VCaP (cell line): ENCODE data around the gene ZC3HAV1L.

ENCODE experiments used
- H3K27ac ChIP-seq: fragments of 450-650 bp; 2 replicates; pipeline ENCODE4 v1.5.1; 2017
- CTCF ChIP-seq: fragments of 450-650 bp; conservative IDR thresholded peaks from 2 replicates; pipeline ENCODE4 v1.5.1; 2017; ENCODE audit warnings: mild to moderate bottlenecking, moderate library complexity

ZC3HAV1L gene

GRCh38 chr7:139011373-139011772 is 24.5 kb downstream of the ZC3HAV1L start:
- H3K27ac ChIP-seq = no peak overlapping the region
- TF ChIP-seq CTCF = no peak

- TF ChIP-seq CTCF = no peak
- H3K27ac ChIP-seq = no peak overlapping the region
These were observed 31.3 kb downstream of the ZC3HAV1L start for GRCh38 chr7:139004321-139005090.

GRCh38 chr7:138999414-138999813 is 36.4 kb downstream of the ZC3HAV1L start:
- TF ChIP-seq CTCF = no peak
- H3K27ac ChIP-seq = no peak overlapping the region

- no peak for TF ChIP-seq CTCF
- H3K27ac ChIP-seq = no peak overlapping the region
These were observed 43.8 kb downstream of the ZC3HAV1L start for GRCh38 chr7:138992052-138992531.

GRCh38 chr7:138987686-138988085 is 48.2 kb downstream of the ZC3HAV1L start:
- H3K27ac ChIP-seq = no peak overlapping the region
- no peak for TF ChIP-seq CTCF

GRCh38 chr7:138982204-138982623 is 53.6 kb downstream of the ZC3HAV1L start:
- no peak for TF ChIP-seq CTCF
- peak overlapping the region; percentile 91 for H3K27ac ChIP-seq

- peak within 1 kb of the TSS; percentile 91 for H3K27ac ChIP-seq
- TF ChIP-seq CTCF = peak; percentile 77
These were observed 54.3 kb downstream of the ZC3HAV1L start, which contains the start of gene KIAA1549 for GRCh38 chr7:138981332-138982203. KIAA1549 (minus strand) TSS chr7:138981389; CDS start chr7:138981269, 120 bp downstream.
